HG03108 (cell line): ENCODE results near the gene SLC39A9.

Experiments
- ATAC-seq: cut with Tn5 transposase; IDR thresholded peaks from one replicate; pipeline ENCODE4 v1.9.1; 2021; ENCODE audit warnings: moderate library complexity; ENCODE audit not compliant: unreplicated experiment

The SLC39A9 gene, protein sequence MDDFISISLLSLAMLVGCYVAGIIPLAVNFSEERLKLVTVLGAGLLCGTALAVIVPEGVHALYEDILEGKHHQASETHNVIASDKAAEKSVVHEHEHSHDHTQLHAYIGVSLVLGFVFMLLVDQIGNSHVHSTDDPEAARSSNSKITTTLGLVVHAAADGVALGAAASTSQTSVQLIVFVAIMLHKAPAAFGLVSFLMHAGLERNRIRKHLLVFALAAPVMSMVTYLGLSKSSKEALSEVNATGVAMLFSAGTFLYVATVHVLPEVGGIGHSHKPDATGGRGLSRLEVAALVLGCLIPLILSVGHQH

DNA sequence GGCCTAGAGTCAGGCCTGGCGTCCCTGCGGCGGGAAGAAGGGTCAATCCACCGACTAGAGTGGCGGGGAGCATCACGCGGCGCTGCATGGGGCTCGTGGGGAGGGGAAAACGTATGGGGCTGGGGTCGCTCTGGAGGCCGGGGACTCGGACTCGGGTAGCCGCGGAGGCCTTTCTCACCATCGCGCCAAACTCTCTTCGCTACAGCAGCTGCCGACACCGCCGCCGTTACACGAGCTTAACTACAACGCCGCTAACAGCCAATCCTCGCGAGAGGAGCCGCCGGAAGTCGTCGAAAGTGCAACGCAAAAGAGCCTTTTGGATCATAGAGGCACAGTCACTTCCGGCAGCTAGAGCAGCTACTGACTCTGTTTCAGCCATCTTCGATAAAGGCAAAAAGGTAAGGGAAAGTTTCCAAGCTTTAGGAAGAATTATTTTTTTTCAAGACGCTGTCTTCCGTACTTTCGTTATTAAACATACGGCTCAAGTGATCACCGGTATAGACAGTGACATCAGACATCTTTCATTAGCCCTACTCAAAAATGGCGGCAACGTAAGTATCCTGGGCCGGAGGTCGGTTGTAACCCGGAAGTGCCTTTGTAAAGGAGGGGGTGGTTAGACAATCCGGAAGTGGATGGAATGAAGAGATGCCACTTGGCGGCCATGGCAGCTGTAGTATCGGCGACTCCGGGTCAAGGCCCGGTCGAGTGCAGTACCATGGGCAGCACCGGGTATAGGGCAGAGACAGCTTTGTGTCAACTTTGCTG, at the start of gene SLC39A9, which contains the start of gene ERH:
SLC39A9 (plus strand) TSS at position 640 of the 765 bp plus-strand sequence. CDS start 678 bp downstream, outside the sequence.
ERH (minus strand) TSS at position 247 of the 765 bp plus-strand sequence; CDS start at position 181, 66 bp downstream.
- peak; percentile 84 for ATAC-seq

DNA sequence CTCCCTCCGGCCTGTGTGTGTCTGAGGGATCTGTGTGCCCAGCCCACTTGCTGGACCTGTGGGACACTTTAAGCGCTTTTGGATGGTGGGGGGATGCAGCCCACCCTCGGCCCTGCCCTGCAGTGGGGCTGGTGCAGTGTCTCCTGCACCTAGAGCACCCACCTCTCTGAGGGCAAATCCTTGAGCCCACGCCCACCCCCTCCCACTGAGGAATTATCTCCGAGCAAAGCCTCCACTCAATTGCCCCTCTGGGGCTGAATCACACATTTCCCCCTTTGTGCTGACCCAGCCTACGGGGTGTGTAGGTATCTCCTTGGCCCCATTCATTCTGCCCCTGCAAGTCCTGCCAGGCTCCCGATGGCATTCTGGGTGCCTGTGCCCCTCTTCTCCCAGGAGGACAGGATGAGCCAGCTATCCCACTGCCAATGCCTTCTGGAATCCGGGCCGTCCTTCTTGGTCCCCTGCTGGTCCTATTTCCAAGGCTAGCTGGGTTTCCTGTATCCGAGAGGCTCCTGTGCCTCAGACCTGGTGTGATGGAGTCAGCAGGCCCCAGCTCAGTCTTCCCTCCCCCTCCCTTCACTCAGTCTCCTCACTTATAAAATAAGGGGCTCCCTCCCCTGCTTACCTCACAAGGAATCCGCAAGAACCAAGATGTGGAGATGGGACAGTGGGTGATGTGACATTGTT, 49.3 kb upstream of the SLC39A9 start:
- no peak for ATAC-seq

DNA sequence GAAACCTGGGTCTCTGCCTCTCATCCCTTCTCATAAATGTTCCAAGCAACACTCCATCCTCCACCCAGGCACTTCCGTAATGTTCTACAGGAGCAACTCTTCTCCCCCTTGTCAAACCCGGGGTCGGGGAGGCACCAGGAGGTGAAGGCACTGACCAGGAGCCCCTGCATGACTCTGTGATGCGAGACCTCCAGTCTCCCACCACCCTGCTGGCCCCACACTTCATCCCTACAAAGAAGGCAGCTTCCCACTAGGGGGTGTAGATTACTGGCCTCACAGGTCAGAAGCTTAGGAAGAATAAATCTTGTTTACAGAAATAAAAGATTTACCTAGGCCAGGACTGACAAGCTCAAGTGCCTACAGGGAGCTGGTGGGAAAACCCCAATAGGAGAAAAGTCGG, 47.6 kb upstream of the SLC39A9 start:
- ATAC-seq, result no peak

DNA sequence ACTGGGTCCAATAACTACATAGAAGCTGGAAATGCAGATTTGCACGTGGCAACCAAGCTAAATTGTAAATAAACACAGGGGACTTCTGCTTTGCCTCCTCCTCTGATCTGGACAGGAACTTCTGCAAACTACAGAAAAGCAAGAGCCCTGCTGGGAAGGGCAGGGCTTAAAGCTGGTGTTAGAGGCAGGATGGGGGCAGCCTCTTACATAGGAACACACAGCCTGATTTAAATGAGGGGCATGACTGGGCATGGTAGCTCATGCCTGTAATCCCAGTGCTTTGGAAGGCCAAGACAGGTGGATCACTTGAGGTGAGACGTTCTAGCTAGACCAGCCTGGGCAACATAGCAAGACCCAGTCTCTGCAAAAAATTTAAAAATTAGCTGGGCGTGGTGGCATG, 47.1 kb upstream of the SLC39A9 start:
- ATAC-seq, result no peak

DNA sequence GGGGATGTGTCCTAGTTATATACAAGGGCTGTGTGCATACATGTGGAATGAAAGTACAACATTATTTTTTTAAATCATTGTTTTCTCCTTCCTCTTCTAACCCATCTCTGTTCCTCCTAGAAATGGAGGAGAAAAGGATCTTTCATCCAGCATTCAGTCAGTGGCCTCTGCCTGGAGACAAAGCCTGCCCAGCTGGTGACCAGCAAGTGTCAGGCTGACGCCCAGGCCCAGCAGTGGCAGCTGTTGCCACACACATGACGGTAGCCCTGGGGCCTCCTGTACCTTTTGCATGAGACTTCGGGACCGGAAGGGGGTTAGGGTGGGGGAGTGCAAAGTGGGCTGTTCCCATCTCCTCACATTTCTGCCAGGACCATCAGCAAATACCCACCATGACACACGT, 46.6 kb upstream of the SLC39A9 start:
- ATAC-seq, result no peak

DNA sequence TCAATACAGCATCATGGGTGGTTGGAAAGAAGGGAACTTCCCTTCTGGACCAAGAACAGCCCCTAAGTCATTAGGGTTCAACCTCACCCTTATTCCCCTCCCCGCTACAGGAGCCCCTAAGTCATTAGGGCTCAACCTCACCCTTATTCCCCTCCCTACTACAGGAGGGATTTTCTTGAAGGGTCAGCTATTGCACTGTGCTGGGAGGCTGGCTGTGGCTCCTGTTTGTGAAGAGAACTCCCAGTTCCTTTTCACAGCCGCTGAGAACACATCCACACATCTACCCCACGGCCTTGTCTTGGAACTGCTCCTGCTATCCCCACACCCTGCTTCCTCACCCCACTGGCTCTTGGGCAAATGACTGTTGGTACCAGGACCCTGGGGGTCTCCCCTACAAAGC, 45.3 kb upstream of the SLC39A9 start:
- no peak for ATAC-seq

DNA sequence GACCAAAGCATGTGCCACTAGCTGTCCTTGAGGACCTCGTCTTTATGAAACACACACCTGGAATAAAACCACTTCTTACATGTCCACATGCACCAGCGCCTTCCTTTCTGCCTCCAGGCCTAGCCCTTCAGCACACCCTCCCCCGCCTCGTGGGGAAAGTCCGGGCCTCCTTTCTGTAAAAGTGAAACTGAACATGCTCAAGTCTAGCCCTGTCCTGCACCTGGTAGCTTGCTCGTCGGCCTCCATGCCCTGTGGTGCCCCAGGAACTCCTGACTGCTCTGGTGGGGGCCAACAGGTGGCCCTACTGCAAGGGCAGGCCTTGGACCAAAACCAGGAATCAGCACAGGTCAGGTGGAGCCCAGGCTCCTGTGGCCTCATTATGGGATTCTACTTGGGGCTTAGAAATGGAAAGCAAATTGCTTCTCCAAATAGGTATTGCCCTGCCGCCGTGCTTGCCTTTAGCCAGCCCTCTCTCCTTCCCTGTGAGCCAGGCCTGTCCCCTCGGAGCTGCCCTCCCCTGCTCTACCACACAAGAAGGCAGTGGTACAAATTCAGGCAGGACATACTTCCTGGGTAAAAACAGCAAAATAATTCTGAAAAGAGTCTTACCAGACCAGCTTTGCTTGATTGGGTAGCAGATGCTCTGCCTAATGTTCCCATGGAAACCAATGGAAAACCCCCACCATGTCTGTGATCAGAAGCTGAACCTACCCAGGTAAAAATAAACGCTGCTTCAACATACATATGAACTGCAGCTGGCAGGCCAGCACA, 43.9 kb upstream of the SLC39A9 start:
- peak; percentile 93 for ATAC-seq

DNA sequence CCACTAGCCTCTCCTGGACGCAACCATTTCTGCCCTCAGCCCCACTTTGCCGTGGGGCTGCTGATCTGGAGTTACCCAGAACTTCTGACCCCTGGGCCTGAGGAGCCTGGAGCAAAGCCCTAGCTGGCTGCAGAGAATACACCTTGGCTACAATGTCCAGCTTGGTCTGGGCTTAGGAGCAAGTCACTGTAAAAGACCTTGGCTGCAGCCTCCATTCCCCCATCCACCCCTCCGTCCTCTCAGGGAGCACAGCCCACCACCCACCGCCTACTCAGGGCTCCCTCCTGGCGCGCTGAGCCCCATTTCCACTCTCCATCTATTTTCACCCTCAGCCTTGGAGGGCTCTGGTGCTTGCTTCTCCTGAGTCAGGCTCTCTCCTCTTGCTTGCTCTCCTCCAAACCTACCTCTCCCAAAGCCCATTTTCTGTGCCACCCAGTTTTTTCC, 43.3 kb upstream of the SLC39A9 start:
- ATAC-seq, result no peak

DNA sequence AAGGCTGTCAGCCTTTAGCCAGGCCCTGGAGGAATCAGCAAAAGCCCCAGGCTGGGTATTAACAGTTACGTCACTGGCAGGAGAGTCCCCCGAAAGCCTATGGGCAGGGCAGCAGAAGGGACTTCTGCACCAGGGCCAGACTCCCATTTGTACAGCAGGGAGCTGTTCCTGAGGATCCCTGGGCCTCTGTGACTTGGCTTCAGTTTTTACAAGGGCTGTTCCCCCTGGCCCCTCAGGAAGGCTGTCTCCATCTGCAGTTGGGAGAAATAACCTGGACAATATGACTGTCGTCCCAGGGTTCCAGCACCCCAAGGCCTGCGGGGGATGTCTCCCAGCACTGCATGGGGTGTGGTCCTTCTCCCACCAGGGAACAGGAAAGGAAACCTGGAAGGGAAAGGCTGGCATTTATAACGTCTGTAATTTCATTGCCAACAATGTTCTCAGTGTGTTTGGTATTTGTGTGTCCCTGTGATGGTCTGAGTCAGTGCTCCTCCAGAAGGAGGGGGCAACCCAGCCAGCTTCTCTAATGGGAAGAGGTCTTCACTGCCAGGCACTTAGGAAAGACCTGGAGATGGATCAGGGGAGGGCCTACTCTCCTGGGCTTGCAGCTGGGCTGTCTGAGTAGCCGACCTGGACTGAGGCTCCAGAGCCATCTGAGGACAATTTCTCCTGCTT, 42.7 kb upstream of the SLC39A9 start:
- no peak for ATAC-seq

DNA sequence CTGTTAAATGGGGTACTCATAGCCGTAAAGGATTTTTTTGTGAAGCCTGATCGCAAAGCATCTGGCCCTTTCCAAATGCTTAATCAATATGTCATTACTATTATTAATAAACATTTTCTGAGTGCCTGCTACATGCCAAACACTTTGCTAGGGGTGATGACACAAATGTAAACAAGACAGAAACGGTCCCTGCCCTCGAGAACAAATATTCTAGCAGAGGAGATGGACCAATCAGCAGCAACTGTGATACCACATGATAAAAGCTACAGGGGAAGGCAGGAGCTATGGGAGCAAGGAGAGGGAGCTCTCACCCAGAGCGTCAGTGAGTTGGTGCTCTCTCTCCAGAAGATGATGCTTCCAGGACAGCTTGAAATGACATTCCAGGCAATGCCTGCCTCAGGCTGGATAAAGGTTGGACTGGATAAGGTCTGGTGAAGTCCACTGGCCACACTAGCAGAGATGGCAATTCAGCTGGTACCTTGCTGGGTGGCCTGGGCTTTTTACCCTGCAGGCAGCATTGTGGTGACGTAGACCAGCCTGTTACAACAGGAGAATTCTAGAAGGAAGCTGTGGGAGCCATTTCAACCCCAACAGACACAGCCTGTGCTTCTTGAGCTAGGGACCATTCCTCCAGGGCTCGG, 41.5 kb upstream of the SLC39A9 start:
- no peak for ATAC-seq

DNA sequence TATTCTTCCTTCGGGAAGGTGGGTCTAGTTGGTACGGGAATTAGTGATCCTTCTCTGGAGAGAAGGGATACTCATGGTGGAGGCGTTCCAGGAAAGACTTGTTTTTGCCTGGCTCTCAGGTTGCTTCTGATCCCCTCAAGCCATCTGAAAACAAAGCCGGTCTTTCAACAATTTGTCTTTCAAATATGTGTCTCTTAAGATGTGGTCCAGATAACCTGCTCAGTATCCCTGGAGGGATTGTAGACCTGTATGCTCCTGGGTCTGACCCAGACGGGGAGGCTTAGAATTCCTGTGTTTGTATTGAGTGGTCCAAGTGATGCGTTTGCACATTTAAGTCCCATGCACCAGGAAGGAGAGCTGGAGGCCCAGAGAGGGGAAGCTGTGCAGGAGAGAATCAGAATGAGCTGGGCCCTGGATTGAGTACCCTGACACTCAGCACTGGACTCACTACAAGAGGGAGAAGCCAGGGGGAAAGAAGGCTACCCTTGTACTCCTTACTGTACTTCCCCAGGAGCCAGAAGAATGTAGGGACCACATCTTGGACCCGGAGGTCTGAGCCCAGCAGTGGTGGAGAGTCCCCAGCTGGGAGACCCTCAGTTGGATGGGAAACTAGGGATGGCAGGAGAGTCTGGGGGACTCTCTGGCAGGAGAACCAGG, 40.8 kb upstream of the SLC39A9 start:
- no peak for ATAC-seq

DNA sequence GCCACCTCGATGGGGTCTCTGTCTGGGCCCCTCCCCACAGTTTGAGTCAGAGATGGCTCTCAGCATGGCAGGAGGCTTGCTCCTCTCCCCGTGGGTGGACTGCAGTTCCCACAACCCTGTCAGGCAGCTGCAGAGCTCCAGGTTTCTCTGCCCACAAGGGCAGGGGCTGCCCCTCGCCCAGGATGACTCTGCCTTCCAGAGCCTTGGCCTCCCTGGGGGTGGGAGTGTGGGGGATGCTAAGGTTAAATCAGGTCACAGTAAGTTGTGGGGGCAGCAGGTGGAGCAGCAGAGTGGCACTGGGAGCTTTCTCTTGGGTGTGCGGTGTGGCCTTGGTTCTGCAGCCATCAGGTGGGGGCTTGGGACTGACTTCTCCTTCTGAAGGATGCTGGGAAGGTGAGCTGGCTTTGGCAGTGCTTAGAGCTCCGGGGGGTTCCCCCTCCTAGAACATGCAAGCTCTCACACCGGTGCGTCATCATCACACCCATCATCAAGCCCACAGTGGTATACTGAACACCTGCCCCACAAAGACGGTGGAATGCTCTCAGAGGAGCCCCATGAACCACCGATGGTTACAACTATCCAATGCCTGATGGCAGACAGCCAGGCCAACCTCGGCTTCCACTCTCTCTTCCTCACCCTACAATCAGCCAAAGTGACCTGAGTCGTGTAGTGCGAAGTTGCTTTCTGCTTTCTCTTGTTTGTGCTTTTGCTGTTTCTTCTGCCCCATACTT, 40.1 kb upstream of the SLC39A9 start:
- no peak for ATAC-seq

DNA sequence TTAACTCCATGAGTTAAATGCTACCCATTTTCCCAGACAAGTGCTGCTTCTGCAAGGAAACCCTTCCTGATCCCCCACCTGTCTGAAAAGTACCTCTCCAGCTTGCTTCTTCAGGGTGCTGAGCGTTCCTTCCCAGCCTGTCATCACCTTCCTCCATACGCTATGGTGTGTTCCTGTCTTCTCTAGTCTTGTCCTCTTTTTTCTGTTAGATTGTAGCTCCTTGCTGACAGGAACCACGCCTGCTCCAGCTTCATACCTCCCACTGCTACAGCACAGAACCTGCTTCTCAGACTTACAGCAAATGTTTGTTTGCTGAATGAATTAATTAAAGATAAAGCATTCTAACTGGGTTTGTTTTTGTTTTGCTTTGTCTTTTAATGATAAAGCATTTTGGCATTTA, 39.5 kb upstream of the SLC39A9 start:
- ATAC-seq, result no peak

DNA sequence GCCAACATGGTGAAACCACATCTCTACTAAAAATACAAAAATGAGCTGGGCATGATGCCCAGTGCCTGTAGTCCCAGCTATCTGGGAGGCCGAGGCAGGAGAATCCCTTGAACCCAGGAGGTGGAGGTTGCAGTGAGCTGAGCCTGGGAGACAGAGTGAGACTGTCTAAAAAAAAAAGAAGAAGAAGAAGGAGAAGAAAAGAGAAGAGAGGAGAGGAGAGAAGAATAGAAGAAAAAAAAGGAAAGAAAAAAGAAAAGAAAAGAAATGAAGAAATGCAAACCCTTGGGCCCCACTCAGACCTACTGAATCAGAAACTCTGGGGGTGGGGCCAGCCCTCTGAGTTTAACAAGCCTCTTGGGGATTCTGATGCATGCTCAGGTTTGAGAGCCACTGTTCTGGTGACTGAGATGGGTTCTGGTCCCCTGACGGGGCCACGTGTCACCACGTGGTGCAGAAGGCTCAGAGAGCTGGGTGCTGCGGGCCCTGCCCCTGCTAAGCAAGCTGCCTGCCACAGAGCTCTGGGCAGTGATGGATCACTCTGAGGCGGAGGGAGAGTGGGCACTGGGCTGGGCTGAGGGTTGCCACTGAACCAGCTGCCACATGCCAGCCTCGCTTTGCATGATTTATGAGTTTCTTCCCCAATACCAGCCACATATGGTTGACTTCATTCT, 37.9 kb upstream of the SLC39A9 start:
- no peak for ATAC-seq

DNA sequence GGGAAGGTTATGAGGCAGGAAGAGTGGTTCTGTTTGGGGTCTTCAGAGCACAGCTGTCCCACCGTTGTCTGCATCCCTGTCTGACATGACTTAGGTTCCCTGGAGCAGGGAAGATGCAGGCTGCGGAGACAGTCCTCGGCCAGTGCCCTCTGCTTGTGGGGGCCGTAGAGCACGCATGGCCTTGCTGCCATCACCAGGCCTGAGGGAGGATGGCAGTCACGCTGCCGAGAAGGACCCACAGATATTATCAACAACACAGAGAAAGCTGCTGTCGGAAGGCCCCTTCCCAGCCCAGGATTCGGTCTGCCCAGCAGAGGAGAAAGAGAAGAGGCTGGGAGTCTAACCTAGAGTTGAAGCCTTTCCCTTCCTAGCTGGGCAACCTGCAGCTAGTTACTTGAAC, 35.4 kb upstream of the SLC39A9 start:
- ATAC-seq, result no peak

DNA sequence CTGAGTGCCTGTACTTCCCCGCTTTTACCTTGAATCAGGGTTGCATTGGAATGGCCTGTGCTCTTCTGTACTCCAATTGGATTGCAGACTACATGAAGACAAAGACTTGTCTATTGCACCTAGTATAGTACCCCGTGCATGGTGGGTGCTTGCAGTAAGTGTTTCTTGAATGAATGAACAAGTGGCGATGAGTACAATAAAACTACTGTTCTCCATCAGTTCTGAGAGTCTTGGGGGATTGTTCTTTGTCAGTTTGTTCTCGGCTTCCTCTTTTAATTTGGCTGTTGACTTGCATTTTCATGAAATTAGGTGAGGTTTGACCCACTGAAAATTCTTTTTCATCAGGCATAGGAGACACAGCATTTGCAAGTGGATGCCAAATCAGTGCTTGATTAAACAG, 34.5 kb upstream of the SLC39A9 start:
- no peak for ATAC-seq

DNA sequence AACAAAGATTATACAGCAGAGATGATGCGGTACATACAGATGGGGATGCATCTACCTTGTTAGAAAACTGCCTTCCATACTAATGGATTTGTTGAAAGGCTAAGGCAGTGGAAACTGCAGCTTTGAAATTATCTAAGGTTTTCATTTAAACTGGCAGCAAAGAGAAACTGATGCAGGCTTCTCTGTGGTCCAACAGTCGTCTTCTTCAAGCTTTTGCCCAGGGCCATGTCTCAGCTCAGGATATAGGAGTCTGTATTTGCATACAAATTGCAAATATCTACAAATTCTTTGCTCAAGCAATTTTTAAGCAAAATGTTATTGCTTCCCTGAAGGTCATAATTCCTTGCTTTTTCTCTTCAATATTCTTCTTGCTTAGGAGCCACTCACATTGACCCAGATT, 34.1 kb upstream of the SLC39A9 start:
- no peak for ATAC-seq

DNA sequence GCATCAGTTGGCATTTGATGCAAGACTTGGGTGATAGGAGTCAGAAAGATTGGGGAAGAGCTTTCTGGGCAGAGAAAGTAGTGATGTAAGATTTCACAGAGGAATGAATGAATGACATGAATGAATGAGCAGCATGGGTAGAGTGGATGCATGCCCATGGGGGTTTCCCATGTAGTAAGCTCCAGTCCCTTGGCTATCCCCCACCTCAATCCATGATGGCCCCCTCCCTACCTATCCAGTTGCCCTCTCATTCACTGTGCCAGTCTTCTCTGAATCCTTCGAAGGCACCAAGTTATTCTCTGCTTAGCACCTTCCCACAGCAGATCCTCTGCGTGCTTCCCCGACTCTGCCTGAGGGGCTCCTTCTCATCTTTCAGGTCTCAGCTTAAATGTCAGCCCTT, 32.4 kb upstream of the SLC39A9 start:
- ATAC-seq, result no peak
